Gastrocnemius medialis (tissue), 4 donors: ENCODE measurements around the gene ARFGAP1. TPM values are rescaled to one million over a fixed set of nuclear protein-coding genes. Genes with fewer than 3 reads are reported as not detected.

Source experiments
- ATAC-seq, 2 donors: fragments of 150-250 bp; one replicate each; pipeline ENCODE4 v1.9.1; 2016
- DNase-seq, 2 donors: peaks; one replicate each; pipeline ENCODE4 v3.0.0-alpha.2; 2019
- H3K27ac ChIP-seq, 4 donors: fragments of 200-600 bp; sonication (generic); 1 replicate in 1 of 4; 2 replicates in 3 of 4; pipeline ENCODE4 v1.5.1; 2016 to 2018; ENCODE audit warnings: mild to moderate bottlenecking in 2 of 4, moderate library complexity in 1 of 4
- H3K27me3 ChIP-seq, 3 donors: fragments of 200-600 bp; sonication (generic) in 2 of 3; 1 replicate in 1 of 3; 2 replicates in 2 of 3; pipeline versions ENCODE4 v1.5.1 to v1.6.0; 2016 to 2019; ENCODE audit warnings: mild to moderate bottlenecking in 1 of 3, moderate library complexity in 1 of 3
- H3K36me3 ChIP-seq, 2 donors: fragments of 200-600 bp; sonication (generic) in 1 of 2; one replicate each; pipeline ENCODE4 v1.5.1; 2017 to 2018
- H3K4me1 ChIP-seq, 2 donors: fragments of 200-600 bp; sonication (generic) in 1 of 2; one replicate each; pipeline ENCODE4 v1.5.1; 2016 to 2017; ENCODE audit warnings: mild to moderate bottlenecking in 2 of 2
- H3K4me3 ChIP-seq, 4 donors: fragments of 200-600 bp; sonication (generic) in 3 of 4; 1 replicate in 1 of 4; 2 replicates in 3 of 4; pipeline ENCODE4 v1.5.1; 2016 to 2019; ENCODE audit warnings: mild to moderate bottlenecking in 2 of 4
- H3K9me3 ChIP-seq, 3 donors: fragments of 200-600 bp; sonication (generic) in 2 of 3; 1 replicate in 1 of 3; 2 replicates in 2 of 3; pipeline ENCODE4 v1.5.1; 2016 to 2019
- CTCF ChIP-seq, 5 experiments: fragments of 450-650 bp in 3 of 5; fragments of 200-600 bp in 2 of 5; sonication (generic) in 2 of 5; IDR thresholded peaks in 4 of 5; conservative IDR thresholded peaks in 1 of 5; 1 replicate in 4 of 5; 2 replicates in 1 of 5; pipeline ENCODE4 v1.5.1; 2016 to 2019; ENCODE audit warnings: antibody characterized with exemption in 5 of 5, mild to moderate bottlenecking in 3 of 5, moderate library complexity in 3 of 5
- POLR2A ChIP-seq, 2 donors: fragments of 450-650 bp; IDR thresholded peaks; one replicate each; pipeline ENCODE4 v1.6.1; 2017; ENCODE audit warnings: antibody characterized with exemption in 2 of 2, mild to moderate bottlenecking in 2 of 2, moderate library complexity in 2 of 2
- in situ Hi-C, 4 donors: fragments of 200-750 bp; cut with MboI; loops; one replicate each; pipeline versions ENCODE4 v1.15.0 to v1.8.0; 2017; ENCODE audit warnings: low sequenced_read_pairs in 4 of 4
- intact Hi-C: fragments of 100-400 bp; cut with DNase I; formaldehyde crosslinking; loops from one replicate; pipeline ENCODE4 v1.15.1; 2023; ENCODE audit warnings: low total_unique reads
- total RNA-seq, 4 donors: library from RNA; depleted of rRNA; stranded (reverse); fragments of >200 nt; gene quantifications; one replicate each; pipeline versions ENCODE4 v1.1.0 to v1.2.3, GENCODE V29; 2016

Gene ARFGAP1
- total RNA-seq, 4 donors from 2014 or later = 15.2 to 24.4 (median 18.0) TPM

- Histone ChIP-seq H3K27ac (no peak overlapping the region), H3K27me3 (peaks cover 8 to 15% (median 12%) of the 10 kb centered on the region in 3 donors), H3K9me3 (no peaks in the 10 kb centered on the region), H3K36me3 (no peaks in the 10 kb centered on the region), H3K4me1 (no peaks in the 10 kb centered on the region), H3K4me3 (no peak overlapping the region)
- intact Hi-C loops = no loop called here
- ATAC-seq (no peak), DNase-seq (no peak)
- no peak for TF ChIP-seq CTCF (IDR thresholded peaks at IDR 0.05 in 4 of 5, conservative IDR thresholded peaks at IDR 0.05 in 1 of 5)
- TF ChIP-seq POLR2A (IDR thresholded peaks at IDR 0.05) = no peak
- in situ Hi-C loops = no loop called here
These were observed 40.9 kb downstream of the ARFGAP1 start for GRCh38 chr20:63313349-63314014.

GRCh38 chr20:63314015-63314471, 41.4 kb downstream of the ARFGAP1 start:
- Histone ChIP-seq H3K9me3 (no peaks in the 10 kb centered on the region), H3K4me3 (no peak overlapping the region), H3K27me3 (peaks cover 3 to 9% (median 7%) of the 10 kb centered on the region in 3 donors), H3K27ac (no peak overlapping the region), H3K36me3 (no peaks in the 10 kb centered on the region), H3K4me1 (no peaks in the 10 kb centered on the region)
- in situ Hi-C loops (no loop called here), intact Hi-C loops (no loop called here)
- DNase-seq = no peak
- TF ChIP-seq POLR2A (IDR thresholded peaks at IDR 0.05) (no peak), CTCF (IDR thresholded peaks at IDR 0.05 in 4 of 5, conservative IDR thresholded peaks at IDR 0.05 in 1 of 5) (no peak)
- no peak for ATAC-seq

GRCh38 chr20:63314566-63315239, 42.1 kb downstream of the ARFGAP1 start:
- intact Hi-C loops = no loop called here

GRCh38 chr20:63315240-63315689, 42.7 kb downstream of the ARFGAP1 start:
- Histone ChIP-seq H3K4me3 (no peak overlapping the region), H3K9me3 (no peaks in the 10 kb centered on the region), H3K4me1 (no peaks in the 10 kb centered on the region), H3K27me3 (peaks cover 0 to 3% (median 0%) of the 10 kb centered on the region in 3 donors), H3K36me3 (no peaks in the 10 kb centered on the region), H3K27ac (no peak overlapping the region)
- intact Hi-C loops (no loop called here), in situ Hi-C loops (no loop called here)
- TF ChIP-seq POLR2A (IDR thresholded peaks at IDR 0.05) (no peak), CTCF (IDR thresholded peaks at IDR 0.05 in 4 of 5, conservative IDR thresholded peaks at IDR 0.05 in 1 of 5) (no peak)
- no peak for DNase-seq
- no peak for ATAC-seq

More at GRCh38 chr20:63314566-63315239, 42.1 kb downstream of the ARFGAP1 start:
- in situ Hi-C loops = no loop called here
- no peaks in the 10 kb centered on the region for H3K36me3 ChIP-seq
- no peak overlapping the region for H3K27ac ChIP-seq
- no peaks in the 10 kb centered on the region for H3K4me1 ChIP-seq
- ATAC-seq = no peak
- H3K9me3 ChIP-seq = no peaks in the 10 kb centered on the region
- DNase-seq = no peak
- H3K27me3 ChIP-seq = peaks cover 0 to 3% (median 2%) of the 10 kb centered on the region in 3 donors
- no peak for TF ChIP-seq POLR2A (IDR thresholded peaks at IDR 0.05)
- TF ChIP-seq CTCF (IDR thresholded peaks at IDR 0.05 in 4 of 5, conservative IDR thresholded peaks at IDR 0.05 in 1 of 5) = no peak
- no peak overlapping the region for H3K4me3 ChIP-seq
